GM19467 (cell line): Measurements from ENCODE around the gene AADACL4.
"Not testable (repeated sequence)": the region's sequence is repeated elsewhere in the genome, so short reads cannot be mapped to it uniquely, and the experiment has no call there.

Source experiments
- ATAC-seq: cut with Tn5 transposase; IDR thresholded peaks from one replicate; pipeline ENCODE4 v1.9.1; 2021; ENCODE audit warnings: mild to moderate bottlenecking, moderate library complexity; ENCODE audit not compliant: unreplicated experiment

The AADACL4 gene

DNA sequence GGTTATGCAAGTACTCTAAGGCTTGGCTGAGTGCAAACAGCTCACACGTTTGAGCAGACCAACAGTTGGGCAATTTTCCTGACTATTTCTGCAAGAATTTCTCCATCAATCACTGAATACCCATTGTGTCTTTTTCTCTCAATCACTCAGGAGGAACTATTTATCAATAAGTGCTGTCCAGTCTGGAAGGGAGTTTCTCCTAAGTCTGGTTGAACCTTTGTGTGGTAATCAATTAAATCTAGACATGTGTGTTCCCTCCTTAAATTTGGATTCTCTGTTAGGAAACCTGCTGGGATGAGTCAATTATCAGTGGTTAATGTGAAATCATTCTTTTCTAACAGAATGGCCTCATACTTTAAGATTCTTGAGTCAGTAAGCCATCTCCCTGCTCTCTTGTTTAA is 65.2 kb downstream of the AADACL4 start:
- ATAC-seq, result no peak

DNA sequence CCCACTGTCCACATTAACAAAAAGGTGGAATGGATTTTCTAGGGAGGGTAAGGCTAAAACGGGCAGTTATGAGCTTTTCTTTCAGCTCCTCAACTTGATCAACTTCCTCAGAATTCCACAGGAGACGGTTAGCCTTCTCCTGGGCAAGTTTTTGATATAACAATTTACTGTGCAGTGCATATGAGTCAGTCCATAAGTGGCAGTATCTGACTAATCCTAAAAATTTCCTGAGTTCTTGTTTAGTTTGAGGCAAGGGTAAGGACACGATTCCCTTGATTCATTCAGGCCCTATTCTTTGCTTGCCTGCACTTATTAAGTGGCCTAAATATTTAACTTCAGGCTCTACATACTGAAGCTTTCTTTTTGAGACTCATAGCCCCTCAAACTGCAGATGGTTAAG is 65.8 kb downstream of the AADACL4 start:
- ATAC-seq, result no peak

DNA sequence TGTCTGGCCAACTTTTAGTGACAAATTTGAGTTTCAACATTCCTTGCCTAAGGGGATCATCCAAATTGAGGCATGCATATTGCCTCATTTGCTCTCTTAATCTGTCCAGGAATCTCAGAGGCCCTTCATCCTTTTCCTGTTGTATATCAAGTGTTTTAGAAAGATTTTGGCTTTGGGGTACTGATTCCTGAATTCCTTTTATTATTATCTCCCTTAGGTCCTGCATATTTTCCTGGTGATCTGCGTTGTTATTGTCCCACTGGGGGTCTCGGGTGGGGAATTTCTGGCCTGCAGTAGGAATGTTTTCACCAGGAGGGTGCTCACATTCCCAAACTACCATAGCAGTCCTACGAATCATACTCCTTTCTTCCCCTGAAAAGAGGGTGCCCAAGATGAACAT is 67.7 kb downstream of the AADACL4 start:
- no peak for ATAC-seq

DNA sequence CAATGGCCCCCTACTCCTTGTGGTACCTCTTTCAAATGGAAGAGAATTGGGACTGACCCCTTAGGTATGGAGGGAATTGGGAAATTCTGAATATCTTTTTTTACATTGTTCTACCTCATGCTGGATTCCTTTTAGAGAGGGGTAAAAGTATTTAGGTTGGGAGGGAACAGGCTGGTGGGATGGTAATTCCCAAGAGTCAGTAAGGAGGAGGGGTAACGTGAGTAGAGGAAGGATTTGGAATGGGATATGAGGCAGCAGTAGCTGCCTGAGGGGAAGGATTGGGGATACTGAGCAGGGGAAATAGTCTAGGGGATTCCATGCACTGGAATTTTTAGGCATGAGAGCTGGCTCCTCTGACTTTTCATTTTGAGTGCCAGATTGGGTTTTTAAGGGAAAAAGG is 68.2 kb downstream of the AADACL4 start:
- ATAC-seq, result no peak

DNA sequence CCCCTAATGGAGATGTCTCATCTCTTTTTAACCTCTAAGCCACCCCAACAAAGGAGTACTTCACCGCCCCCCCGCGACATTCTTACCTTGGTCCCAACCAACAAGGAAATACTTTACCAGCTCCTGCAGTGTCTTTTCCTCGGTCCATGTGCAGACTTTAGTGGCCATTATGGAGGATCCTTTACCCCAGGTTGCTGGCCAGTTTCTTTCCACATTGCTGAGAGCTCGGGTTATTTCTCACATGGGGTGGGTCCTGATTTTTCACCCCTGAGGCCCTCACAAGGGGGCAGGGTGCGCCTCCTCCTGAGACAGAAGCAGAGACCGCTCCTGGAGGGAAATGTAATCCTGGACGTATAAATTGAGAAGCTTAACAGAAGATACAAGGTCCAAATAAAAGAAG is 69.0 kb downstream of the AADACL4 start:
- ATAC-seq, result no peak

DNA sequence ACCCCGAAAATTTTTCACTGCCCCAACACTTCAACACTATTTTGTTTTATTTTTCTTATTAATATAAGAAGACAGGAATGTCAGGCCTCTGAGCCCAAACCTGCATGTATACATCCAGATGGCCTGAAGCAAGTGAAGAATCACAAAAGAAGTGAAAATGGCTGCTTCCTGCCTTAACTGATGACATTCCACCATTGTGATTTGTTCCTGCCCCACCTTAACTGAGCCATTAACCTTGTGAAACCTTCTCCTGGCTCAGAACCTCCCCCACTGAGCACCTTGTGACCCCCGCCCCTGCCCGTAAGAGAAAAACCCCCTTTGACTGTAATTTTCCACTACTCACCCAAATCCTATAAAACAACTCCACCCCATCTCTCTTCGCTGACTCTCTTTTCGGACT is 69.8 kb downstream of the AADACL4 start:
- not testable (repeated sequence) for ATAC-seq

DNA sequence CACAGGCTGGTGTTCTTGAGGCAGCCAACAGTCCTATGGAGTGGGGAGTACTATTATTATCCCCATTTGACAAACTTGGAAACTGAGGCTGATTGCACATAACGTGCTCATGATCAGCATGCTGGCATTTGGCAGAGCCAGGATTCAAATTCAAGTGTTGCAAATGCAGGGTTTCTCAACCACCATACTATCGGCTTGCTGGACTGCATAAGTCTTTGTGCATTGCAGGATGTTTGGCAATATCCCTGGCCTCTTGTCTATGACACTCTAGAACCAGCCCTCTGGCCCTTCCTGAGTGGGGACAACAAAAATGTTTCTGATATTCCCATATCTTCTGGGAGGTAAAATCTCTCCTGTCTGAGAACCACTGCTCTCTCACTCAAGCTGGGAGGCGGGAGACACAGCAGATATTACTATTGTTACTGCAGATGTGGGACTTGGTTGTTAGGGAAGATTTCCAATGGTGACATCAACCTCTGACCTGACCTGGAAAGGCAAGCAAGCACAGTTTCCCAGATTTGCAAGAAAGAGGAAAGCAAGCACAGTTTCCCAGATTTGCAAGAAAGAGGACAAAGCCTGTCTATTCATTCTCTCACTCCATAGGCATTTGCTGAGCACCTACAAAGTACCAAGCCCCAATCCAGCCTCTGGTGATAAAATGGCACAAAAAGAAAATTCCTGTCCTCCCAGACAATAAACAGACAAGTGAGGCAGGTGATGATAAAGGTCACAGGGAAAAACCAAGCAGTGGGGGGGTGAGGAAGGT is 71.0 kb downstream of the AADACL4 start:
- ATAC-seq, result no peak

DNA sequence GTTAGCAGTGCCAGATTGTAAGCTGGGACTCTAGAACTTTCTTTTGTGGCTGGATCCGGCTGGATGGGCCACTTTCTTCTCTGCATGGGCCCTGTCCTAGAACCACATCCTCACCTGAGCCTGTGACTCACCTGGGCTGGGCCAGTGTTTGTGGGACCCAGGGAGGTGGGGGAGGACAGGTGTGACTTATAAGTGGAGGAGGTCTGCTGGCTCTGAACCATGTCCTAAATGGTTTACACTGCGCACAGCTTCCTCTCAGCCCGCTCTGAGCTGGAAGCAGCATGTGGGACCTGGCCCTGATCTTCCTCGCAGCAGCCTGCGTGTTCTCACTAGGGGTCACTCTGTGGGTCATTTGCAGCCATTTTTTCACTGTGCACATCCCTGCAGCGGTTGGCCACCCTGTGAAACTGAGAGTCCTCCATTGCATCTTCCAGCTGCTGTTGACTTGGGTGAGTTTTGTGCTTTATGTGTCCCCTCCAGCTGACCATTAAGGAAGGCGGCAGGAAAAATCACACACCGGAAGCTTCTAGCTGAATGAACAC is 72.1 kb downstream of the AADACL4 start, which contains the start of gene AADACL3:
TSS of gene AADACL3 (plus strand) at position 215 of the 542 bp plus-strand sequence. CDS start at position 282, 67 bp downstream.
- ATAC-seq, result no peak
